ENCODE measurements around the gene OSBPL6.
"Not testable (repeated sequence)": the region's sequence is repeated elsewhere in the genome, so short reads cannot be mapped to it uniquely, and the experiment has no call there.

Gene OSBPL6

DNA sequence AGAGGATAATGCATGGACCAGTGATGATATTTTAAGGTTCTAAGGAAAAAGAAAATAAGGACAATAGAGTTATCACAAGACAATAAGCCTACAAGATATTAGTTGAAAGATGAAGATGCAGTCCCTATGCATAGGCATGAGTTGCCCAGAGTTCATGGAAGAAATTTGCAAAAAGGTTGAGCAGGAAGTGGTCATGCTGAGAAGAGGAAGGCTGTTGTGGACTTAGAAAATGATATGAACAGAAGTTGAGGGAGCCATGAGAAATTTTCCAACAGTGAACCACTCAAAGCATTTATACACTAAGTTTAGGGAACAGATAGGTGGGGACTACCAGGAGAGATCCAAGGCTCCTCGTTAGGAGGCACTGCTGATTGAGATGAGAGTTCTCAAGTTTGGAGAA is 3.5 kb downstream of the OSBPL6 start:
- DNase-seq (ENCODE audit: low read depth in 3 of 3, low spot score in 1 of 3): no peak

DNA sequence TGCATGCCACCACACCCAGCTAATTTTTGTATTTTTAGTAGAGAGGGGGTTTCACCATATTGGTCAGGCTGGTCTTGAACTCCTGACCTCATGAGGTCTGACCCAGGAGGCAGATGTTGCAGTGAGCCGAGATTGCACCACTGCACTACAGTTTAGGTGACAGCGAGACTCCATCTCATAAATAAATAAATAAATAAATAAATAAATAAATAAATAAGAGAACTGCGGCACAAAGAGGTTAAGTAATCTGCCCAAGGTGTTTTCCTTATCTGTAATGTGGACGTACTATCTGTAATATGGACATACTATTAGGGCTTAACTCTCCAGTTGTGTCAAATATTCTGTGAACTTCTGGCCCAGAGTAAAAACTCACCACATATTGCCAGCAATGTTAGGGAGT is 4.1 kb downstream of the OSBPL6 start:
- not testable (repeated sequence) for DNase-seq (ENCODE audit: low read depth in 3 of 3, low spot score in 1 of 3)

DNA sequence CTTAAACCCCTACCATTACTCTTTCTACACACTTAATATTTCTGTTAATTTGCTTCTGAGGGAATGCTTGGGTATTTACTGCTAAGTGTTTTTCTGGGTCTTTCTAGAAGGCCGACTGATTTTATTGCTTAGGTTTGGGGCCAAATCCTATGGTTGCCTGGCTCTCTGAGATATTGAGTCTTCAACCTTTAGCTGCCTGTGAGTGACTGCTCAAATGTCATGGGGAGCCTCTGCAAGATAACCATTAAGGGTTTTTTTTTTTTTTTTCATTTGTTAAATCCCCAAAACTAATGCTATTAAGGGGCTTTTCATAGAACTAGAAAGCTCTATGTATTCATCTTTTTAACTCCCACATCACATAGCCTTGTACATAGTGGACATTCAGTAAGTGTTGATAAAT is 5.0 kb downstream of the OSBPL6 start:
- DNase-seq (ENCODE audit: low read depth in 3 of 3, low spot score in 1 of 3): no peak

DNA sequence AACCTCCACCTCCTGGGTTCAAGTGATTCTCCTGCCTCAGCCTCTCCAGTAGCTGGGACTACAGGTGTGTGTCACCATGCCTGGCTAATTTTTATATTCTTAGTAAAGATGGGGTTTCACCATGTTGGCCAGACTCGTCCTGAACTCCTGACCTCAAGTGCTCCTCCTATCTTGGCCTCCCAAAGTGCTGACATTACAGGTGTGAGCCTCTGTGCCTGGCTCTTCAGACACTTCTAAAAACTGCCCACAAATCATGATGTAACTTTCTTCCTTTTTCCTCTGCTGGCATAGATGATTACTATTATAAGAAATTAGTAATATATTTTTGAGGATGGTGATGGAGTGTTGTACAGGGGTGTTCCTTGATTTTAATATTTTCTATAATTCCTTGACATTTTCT is 6.0 kb downstream of the OSBPL6 start:
- DNase-seq (ENCODE audit: low read depth in 3 of 3, low spot score in 1 of 3): no peak

DNA sequence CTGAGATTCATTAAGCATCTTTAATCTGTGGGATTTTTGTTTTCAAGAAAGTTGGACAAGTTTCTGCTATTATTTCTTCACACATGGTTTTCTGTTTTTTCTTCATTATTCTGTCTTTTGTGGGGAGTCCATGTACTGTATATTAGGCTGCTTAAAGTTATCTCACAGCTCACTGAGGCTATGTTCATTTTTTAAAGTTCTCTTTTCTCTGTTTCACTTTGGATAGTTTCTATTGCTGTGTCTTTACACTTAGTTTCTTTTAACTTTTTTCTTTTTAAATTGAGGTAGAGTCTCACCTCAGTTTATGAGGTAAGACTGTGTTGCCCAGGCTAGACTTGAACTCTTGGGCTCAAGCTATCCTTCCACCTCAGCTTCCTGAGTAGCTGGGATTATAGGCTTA is 8.6 kb downstream of the OSBPL6 start:
- no peak for DNase-seq (ENCODE audit: low read depth in 3 of 3, low spot score in 1 of 3)

DNA sequence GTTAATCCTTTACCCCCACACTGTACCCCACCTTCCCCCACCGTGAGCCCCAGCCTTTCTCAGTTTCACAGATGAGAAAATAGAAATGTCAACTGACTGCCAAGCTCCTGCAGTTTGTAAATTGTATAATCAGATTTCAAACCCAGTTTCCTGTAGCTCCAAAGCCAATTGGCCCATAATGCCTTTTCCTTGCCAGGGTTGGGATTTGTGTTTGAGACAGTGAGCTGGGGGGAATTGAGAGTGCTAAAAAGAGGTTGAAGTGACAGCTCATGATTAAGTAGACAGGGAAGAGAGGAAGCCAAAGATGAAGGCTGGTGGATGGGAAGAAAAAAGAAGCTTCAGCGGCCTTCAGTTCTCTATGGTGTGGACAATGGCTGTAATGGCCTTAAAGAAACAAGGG is 10.7 kb downstream of the OSBPL6 start:
- DNase-seq (ENCODE audit: low read depth in 3 of 3, low spot score in 1 of 3): no peak

DNA sequence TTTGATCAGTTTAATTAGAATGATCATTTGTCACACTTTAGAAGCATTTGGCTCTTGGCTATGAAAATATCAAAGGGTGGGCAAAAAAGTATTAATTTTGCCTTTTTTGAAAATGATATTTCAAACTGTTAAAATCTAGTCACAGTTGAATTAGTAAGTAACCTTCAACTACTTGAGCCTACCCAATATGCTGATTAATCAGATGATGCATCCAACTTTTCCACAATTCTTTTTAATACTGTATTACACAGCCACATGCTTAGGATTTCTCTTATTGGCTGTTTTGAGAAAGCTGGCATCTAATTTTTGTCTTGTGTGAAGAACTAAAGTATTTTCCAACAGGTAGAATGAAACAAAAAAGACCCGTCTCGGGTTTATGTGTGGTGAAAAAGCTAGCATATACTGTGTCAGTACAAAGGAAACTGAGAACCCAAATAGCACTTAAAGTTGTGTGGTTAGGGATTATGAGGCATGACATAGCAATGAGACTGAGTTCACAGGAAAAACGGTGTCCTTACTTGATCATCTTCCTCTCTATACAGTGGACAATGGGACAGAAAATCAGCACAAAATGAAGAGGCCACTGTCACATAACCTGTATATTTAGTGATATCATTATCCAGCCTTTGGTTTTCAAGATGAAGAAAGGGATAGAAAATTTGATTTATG is 11.7 kb downstream of the OSBPL6 start:
- no peak for DNase-seq (ENCODE audit: low read depth in 3 of 3, low spot score in 1 of 3)

DNA sequence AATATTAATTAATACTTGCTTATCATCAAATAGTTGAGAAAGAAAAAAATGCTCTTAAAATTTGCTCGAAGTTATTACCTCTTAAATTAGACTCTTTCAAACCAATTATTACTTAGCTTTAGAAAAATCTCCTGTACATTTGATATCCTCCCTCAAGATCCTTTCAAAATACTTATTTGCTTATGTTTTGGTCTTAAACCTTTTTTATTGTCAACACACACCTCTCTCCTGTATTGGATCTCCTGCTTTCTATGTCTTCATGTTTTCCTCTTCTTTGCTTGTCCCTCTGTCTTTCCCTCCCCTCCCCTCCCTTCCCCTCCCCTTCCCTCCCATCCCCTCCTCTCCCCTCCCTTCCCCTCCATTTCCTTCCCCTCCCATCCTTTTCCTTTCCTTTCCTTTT is 14.0 kb downstream of the OSBPL6 start:
- DNase-seq (ENCODE audit: low read depth in 3 of 3, low spot score in 1 of 3): no peak

DNA sequence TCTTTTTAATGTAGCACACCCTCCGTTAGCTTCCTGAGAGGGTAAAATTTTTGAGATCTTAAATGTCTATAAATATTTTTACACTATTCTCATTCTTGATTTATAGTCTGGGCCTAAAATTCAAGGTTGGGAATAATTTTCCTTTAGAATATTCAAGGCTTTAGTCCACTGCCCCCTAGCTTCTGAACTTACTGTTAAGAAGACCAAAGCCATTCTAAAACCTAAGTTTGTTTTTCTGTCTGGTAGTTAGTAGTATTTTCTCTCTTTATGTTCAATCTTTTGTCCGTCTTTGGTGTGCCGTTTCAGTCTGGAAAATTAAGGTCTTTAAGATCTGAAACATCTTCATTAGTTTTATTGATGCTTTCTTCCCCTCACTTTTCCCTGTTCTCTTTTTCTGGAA is 14.5 kb downstream of the OSBPL6 start:
- no peak for DNase-seq (ENCODE audit: low read depth in 3 of 3, low spot score in 1 of 3)

DNA sequence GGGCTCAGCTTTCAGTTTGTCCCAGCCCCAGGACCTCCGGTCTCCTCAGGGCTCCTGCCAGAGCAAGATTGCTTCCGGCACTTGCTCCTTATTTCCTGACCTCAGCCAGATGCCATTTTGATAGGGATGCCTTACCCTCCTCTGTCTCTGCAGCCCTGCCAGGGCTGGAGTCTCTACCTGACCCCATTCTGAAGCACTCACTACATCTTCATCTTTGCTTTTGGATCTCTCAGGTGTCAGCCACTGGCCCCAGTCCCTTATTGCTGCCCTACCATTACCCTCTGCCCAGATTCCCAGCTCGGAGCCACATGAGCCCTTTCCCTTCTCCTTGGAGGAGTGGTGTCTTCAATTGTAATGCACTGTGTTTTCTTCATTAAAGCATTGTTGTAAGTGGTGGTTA is 17.1 kb downstream of the OSBPL6 start:
- DNase-seq (ENCODE audit: low read depth in 3 of 3, low spot score in 1 of 3): no peak

DNA sequence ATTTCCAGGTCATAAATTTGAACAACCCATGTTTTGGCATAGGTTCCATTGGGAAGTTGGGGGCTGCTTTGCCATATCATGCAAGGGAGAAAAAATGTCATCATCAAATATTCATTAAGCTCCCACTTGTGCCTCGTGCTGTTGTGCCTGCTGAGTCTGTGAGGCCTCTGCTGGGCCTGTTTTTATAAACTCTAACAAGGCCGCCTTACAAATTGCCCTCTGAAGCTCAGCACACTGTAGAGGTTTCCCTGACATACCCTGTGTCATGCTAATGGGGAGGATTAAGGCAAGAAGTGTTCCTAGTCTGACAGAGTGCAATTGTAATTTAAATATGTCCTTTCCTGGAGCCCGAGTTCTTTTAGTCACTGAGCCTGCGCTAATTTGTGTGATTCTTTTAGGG is 17.6 kb downstream of the OSBPL6 start:
- DNase-seq (ENCODE audit: low read depth in 3 of 3, low spot score in 1 of 3): no peak

DNA sequence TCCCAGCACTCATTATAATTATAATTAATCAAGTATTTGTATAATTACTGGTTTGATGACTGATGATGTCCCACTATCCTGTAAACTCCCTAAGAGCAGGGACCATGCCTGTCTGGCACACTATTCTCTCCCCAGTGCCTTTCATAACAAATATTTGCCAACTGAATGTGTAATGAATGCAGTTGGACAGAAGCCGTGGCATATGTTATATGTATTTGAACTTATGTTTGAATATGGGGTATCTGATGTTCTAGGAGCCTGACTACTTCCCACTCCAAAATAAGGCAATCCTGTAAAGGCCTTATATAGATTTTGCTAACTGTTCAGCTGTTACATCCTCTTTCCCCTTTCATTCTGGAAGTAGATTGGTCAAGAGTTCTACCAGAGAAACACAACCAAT is 19.7 kb downstream of the OSBPL6 start:
- no peak for DNase-seq (ENCODE audit: low read depth in 3 of 3, low spot score in 1 of 3)

DNA sequence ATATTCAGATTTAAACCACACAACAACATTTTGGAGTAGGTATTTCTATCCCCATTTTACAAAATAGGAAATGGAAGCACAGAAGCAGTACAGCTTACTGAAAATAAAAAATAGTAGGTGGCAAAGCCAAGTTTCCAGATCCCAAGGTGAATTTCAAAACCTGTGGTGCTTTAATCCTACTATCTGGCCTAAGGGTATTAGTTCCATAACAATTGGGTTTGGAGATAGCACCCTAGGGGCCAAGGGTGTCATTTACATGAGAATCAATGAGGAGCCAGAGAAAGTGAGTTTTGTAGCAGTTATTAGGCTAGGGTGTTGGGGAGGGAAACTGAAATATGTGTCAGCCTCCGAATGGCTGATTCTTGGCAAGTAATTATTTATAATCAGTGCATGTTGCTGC is 24.9 kb downstream of the OSBPL6 start:
- no peak for DNase-seq (ENCODE audit: low read depth in 3 of 3, low spot score in 1 of 3)

DNA sequence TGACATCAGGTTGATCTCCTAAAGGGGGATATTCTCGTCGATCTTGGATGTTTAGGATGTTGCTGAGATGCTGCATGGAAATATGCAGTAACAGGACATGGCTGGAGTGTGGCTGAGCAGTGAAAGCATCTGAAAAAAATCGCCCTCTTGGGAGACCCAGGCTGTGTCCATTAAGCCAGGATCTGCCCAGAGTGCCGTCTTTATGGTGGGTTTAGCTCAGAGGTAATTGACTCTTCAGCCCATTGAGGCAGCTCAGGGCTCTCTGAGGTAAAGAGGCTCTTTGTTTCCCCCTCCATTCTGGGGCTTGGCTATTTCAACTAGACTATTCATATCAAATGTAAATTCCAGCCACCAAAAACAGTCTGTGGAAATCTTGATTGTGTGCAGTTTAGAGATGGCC is 26.5 kb downstream of the OSBPL6 start:
- DNase-seq (ENCODE audit: low read depth in 3 of 3, low spot score in 1 of 3): no peak

DNA sequence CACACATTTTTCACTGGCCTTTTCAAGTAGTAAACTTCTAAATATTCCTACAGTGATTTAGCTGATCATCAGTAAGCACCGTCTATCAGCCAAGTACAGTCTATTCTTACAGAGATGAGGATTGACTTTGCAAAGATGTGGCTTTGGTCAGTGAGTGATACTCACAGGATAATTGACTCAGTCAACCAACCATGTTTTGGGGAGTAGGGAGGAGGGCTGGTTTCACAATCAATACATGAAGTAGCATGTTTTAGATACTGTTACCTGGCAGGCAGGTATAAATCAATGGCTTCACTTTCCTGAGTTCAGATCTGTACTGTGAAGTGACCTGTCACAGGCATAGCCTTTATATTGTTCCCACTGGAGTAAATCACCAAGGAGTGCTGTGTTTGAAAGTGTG is 27.2 kb downstream of the OSBPL6 start:
- no peak for DNase-seq (ENCODE audit: low read depth in 3 of 3, low spot score in 1 of 3)

DNA sequence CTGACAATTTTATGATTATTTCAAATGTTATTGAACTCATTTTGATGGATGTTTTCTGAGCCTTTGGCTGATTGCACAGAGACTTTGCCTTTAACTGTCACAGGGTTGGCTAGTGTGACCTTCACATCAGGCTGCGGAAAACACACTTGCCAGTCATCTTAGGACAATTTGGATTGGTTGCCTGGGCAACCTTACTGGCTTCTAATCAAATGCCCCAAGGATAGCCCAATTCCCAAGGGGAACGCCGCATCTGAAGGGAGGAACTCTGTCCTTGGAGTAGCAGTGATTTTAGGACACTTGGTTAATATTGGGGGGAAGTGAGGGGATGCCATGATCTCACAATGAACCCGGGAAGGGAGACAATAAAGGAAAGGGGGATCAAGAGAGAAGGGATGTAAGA is 29.5 kb downstream of the OSBPL6 start:
- DNase-seq (ENCODE audit: low read depth in 3 of 3, low spot score in 1 of 3): no peak

DNA sequence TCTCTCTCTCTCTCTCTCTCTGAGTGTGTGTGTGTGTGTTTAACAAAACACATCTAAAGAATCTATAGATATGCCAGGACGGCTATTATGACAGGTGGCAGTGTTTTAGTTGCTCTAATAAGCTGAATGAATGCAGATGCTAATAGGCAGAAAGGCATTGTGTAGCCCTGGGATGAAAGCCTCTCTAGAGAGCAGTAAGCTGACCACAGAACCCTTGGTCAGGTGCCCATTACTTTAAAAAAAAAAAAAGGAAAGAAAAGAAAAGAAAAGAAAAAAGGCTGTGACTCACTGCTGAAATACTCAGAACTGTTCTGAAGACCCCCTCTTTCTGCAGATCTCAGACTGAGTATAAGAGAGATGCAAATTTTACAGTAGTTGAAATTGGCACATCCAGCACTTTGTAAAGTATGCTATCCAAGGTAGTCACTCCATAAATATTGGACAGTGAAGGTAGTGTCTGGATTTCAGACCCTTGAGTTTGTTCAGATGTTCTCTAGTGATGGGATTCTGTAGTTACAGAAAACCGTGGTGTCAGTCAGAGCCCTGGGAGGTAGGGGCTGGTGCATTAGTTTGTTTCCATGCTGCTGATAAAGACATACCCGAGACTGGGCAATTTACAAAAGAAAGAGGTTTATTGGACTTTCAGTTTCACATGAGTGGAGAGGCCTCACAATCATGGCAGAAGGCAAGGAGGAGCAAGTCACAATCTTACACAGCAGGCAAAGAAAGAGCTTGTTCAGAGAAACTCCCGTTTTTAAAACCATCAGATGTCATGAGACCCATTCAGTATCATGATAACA is 30.9 kb downstream of the OSBPL6 start:
- no peak for DNase-seq (ENCODE audit: low read depth in 3 of 3, low spot score in 1 of 3)

DNA sequence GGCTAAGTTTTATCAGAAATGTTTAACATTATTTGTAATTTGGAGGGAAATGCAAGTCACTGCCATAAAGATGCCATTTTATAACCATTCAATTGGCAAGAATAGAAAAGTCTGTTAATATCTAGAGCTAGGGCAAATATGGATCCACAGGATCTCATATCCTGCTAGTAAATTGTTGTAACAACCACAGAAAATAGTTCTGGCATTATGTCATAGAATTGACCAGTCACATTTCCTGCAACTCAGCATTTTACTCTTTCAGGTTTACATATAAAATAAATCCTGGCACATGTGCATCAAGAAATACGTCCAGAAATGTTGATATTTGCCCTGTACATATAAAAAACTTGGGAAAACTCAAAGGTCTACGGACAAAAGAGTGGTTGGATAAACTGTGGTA is 32.9 kb downstream of the OSBPL6 start:
- no peak for DNase-seq (ENCODE audit: low read depth in 3 of 3, low spot score in 1 of 3)

DNA sequence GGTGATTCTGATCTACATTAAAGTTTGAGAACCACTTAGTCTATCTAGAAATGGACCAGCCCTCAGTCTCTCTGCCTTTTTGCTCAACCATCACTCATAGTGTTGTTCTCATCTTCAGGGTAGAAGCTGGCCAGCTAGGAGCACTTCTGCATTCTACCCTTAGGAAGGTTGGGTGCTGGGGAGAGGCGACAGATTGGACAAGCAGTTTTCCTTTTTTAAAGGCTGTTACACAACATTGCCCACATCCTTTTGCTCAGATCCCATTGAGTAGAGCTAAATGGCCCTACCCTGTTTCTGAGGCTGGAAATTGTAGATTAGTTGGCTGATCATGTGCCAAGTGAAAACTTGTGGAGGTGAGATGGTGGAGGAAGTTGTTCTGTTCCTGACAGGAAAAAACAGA is 35.6 kb downstream of the OSBPL6 start:
- no peak for DNase-seq (ENCODE audit: low read depth in 3 of 3, low spot score in 1 of 3)

DNA sequence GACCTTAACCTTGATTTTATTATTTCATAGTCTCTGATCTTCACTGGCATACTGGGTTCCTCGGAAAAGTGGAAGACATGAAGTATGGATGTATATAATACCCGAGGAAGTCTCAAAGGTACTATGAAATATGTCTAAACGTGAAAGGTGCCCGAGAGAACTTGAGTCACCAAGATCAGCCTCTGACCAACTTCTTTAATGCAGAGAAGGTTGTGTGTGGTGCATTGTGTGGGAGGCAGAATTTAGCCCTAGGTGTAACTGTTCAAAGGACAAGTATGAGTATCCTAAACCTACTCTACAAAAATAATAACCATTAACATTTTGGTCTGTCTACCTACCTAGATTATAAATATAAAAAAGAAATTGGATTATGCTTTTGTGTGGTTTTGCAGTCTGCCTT is 36.1 kb downstream of the OSBPL6 start:
- DNase-seq (ENCODE audit: low read depth in 3 of 3, low spot score in 1 of 3): no peak

DNA sequence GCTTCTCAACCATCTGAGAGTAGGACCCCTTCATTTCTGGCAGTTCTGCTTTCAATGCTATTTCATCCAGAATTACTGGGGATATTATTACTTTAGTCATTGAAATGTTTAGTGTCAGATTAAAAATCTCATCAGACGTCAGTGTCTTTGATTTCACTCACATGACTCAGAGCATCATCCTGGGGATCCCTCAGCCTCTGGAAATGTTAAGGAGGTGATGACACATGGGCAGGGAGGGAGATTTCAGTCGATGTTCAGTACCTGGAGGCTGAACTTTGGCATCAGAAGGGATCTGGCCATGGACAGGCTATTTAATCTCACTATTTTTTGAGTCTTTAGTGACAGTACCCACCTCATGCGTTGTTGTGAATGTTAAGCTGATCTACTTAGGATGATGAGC is 39.1 kb downstream of the OSBPL6 start:
- DNase-seq (ENCODE audit: low read depth in 3 of 3, low spot score in 1 of 3): no peak

DNA sequence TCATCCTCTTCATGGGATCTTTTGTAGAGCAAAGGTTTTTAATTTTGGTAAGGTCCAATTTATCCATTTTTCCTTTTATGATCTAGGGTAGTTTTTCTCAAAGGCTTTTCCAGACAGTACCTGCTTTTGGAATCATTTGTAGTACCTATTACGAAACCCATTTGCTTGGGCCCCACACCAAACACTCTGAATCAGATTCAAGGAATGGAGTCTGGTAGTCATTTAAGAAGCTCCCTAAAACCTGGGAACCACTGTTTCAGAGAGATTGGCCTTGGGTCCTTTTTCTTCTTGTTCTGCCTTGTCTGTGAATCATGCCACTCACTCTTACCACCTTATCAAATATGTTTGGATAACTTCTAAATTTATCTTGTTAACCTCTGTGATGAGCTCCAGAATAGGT is 40.3 kb downstream of the OSBPL6 start:
- DNase-seq (ENCODE audit: low read depth in 3 of 3, low spot score in 1 of 3): no peak

All from stimulated activated CD4-positive, alpha-beta T cell treated with anti-CD3 and anti-CD28 coated beads, TNF-alpha, amount 100 ng/mL, for 1 hour (primary cell).